Memory B cell (primary cell): Measurements from ENCODE around the gene UBE3D.
"Not testable (repeated sequence)": the region's sequence is repeated elsewhere in the genome, so short reads cannot be mapped to it uniquely, and the experiment has no call there.

Experiments used
- ATAC-seq: fragments of 150-1000 bp; cut with Tn5 transposase; 2 replicates; pipeline ENCODE4 v1.10.0; 2021; ENCODE audit warnings: low read depth, mild to moderate bottlenecking, moderate library complexity
- DNase-seq, 2 donors: peaks; one replicate each; pipeline ENCODE4 v3.0.0; 2022; ENCODE audit warnings: low spot score in 2 of 2
- H3K27ac Mint-ChIP-seq: one replicate; pipeline ENCODE4 v1.8.0; 2022; ENCODE audit warnings: mild to moderate bottlenecking, moderate library complexity, mixed read lengths
- H3K27me3 Mint-ChIP-seq: one replicate; pipeline ENCODE4 v1.8.0; 2022; ENCODE audit warnings: mixed read lengths
- H3K36me3 Mint-ChIP-seq: one replicate; pipeline ENCODE4 v1.8.0; 2022; ENCODE audit warnings: mild to moderate bottlenecking, mixed read lengths
- H3K4me1 Mint-ChIP-seq: one replicate; pipeline ENCODE4 v1.8.0; 2022; ENCODE audit warnings: mixed read lengths
- H3K4me3 Mint-ChIP-seq: one replicate; pipeline ENCODE4 v1.8.0; 2022; ENCODE audit warnings: mild to moderate bottlenecking, moderate library complexity, mixed read lengths
- H3K9me3 Mint-ChIP-seq: one replicate; pipeline ENCODE4 v1.8.0; 2022; ENCODE audit warnings: mixed read lengths

The UBE3D gene

GRCh38 chr6:82874867-82875266 is 190.8 kb downstream of the UBE3D start:
- Mint-ChIP-seq H3K27ac (no peak overlapping the region), H3K36me3 (no peaks in the 10 kb centered on the region), H3K9me3 (no peaks in the 10 kb centered on the region), H3K27me3 (peaks cover 2% of the 10 kb centered on the region), H3K4me3 (no peak overlapping the region), H3K4me1 (no peaks in the 10 kb centered on the region)
- DNase-seq (no peak), ATAC-seq (no peak)

- Mint-ChIP-seq H3K27me3 (peaks cover 2% of the 10 kb centered on the region), H3K4me1 (no peaks in the 10 kb centered on the region), H3K4me3 (no peak overlapping the region), H3K36me3 (no peaks in the 10 kb centered on the region), H3K27ac (no peak overlapping the region), H3K9me3 (no peaks in the 10 kb centered on the region)
- no peak for DNase-seq
- no peak for ATAC-seq
Measured at GRCh38 chr6:82872185-82872584, 193.5 kb downstream of the UBE3D start.

GRCh38 chr6:82870582-82871172 is 195.0 kb downstream of the UBE3D start:
- Mint-ChIP-seq H3K27ac (no peak overlapping the region), H3K9me3 (no peaks in the 10 kb centered on the region)
- no peak for ATAC-seq

GRCh38 chr6:82869493-82869892 is 196.1 kb downstream of the UBE3D start:
- Mint-ChIP-seq H3K9me3 (no peaks in the 10 kb centered on the region), H3K27me3 (peaks cover 2% of the 10 kb centered on the region), H3K27ac (no peak overlapping the region), H3K4me1 (no peaks in the 10 kb centered on the region), H3K36me3 (no peaks in the 10 kb centered on the region), H3K4me3 (no peak overlapping the region)
- ATAC-seq (no peak), DNase-seq (no peak)

More at GRCh38 chr6:82870582-82871172, 195.0 kb downstream of the UBE3D start:
- DNase-seq: no peak
- H3K36me3 Mint-ChIP-seq: no peaks in the 10 kb centered on the region
- H3K4me1 Mint-ChIP-seq: no peaks in the 10 kb centered on the region
- H3K4me3 Mint-ChIP-seq: no peak overlapping the region
- peaks cover 2% of the 10 kb centered on the region for H3K27me3 Mint-ChIP-seq

DNA sequence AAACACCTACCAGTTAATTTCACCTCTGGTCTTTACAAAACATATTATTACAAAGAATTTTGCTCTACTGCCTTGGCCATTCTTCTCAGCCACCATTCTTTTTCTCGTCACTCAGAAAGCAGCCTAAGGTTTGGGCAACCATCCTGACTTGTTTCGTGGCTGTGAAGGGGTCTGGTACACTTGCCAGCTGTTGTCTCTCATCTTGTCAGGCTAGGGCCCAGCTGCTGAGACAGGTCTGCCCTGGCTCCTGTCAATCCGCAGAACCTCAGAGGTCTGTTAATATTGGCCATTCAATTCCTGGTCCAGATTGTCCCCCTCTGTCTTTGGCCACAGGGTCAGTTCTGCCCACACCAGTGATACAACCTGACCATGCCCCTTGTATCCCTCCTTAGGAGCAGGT is 197.7 kb downstream of the UBE3D start:
- no peaks in the 10 kb centered on the region for H3K4me1 Mint-ChIP-seq

DNA sequence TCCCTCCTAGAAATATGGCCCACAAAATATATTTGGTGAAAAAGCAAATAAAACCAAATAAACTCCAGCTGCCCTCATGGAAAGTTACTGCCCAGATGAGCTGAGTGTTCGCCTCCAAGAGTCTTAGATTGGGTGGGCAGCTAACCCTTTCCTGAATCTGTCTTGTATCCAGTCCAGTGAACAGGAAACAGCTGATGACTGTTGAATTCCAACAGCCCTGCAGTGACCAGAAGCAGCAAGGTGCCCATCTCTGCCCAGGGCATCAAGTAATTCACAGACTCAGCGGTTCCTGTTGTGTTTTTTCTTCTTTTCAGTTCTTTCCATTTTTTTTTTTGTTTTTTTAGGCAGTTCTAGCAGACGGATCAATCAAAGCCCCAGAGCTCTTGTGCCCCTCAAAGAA is 199.2 kb downstream of the UBE3D start:
- Mint-ChIP-seq H3K27ac (no peak overlapping the region), H3K4me1 (no peaks in the 10 kb centered on the region), H3K4me3 (no peak overlapping the region)

More for the DNA sequence above, 197.7 kb downstream of the UBE3D start:
- Mint-ChIP-seq H3K36me3 (no peaks in the 10 kb centered on the region), H3K9me3 (peaks cover 4% of the 10 kb centered on the region), H3K4me3 (no peak overlapping the region), H3K27ac (no peak overlapping the region), H3K27me3 (peaks cover 1% of the 10 kb centered on the region)
- DNase-seq (no peak), ATAC-seq (no peak)

DNA sequence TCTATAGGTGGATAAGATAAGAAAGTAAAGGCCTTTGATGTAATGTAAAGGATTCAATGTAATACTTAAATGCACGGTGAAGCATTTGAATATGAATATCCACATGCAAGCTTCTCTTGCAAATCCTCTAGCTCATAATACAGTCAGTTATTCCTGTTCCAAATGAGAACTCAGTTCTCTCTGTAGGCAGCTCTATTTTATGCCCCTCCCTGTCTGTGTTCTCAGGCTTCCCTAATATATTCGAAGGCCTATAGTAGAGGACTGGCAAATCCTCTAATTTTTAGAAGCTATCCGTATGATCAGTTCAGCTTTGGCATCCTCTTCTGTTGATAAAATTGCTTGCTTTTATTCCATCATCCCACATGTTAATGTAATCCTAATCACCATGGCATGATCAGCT is 200.2 kb downstream of the UBE3D start:
- Mint-ChIP-seq H3K4me1 (no peaks in the 10 kb centered on the region), H3K9me3 (peaks cover 4% of the 10 kb centered on the region), H3K36me3 (no peaks in the 10 kb centered on the region), H3K27me3 (no peaks in the 10 kb centered on the region), H3K27ac (no peak overlapping the region), H3K4me3 (no peak overlapping the region)
- DNase-seq (no peak), ATAC-seq (no peak)

More for the DNA sequence above, 199.2 kb downstream of the UBE3D start:
- Mint-ChIP-seq H3K36me3 (no peaks in the 10 kb centered on the region), H3K27me3 (no peaks in the 10 kb centered on the region), H3K9me3 (peaks cover 4% of the 10 kb centered on the region)
- ATAC-seq (no peak), DNase-seq (no peak)

GRCh38 chr6:82863781-82864180 is 201.9 kb downstream of the UBE3D start:
- Mint-ChIP-seq H3K9me3 (peaks cover 4% of the 10 kb centered on the region), H3K4me3 (no peak overlapping the region), H3K27me3 (no peaks in the 10 kb centered on the region), H3K4me1 (no peaks in the 10 kb centered on the region), H3K36me3 (no peaks in the 10 kb centered on the region), H3K27ac (no peak overlapping the region)
- DNase-seq (no peak), ATAC-seq (no peak)

GRCh38 chr6:82862543-82862942 is 203.1 kb downstream of the UBE3D start:
- DNase-seq: no peak
- no peak overlapping the region for H3K27ac Mint-ChIP-seq
- H3K36me3 Mint-ChIP-seq: no peaks in the 10 kb centered on the region
- H3K9me3 Mint-ChIP-seq: peaks cover 4% of the 10 kb centered on the region
- no peaks in the 10 kb centered on the region for H3K27me3 Mint-ChIP-seq
- no peaks in the 10 kb centered on the region for H3K4me1 Mint-ChIP-seq
- ATAC-seq: no peak
- no peak overlapping the region for H3K4me3 Mint-ChIP-seq

- H3K9me3 Mint-ChIP-seq: peaks cover 4% of the 10 kb centered on the region
- no peak overlapping the region for H3K27ac Mint-ChIP-seq
- DNase-seq (no peak), ATAC-seq (no peak)
- no peaks in the 10 kb centered on the region for H3K4me1 Mint-ChIP-seq
- no peaks in the 10 kb centered on the region for H3K36me3 Mint-ChIP-seq
- no peaks in the 10 kb centered on the region for H3K27me3 Mint-ChIP-seq
- H3K4me3 Mint-ChIP-seq: no peak overlapping the region
Measured at GRCh38 chr6:82861121-82861520, 204.5 kb downstream of the UBE3D start.

GRCh38 chr6:82856077-82856476 is 209.6 kb downstream of the UBE3D start:
- not testable (repeated sequence) for H3K27me3 Mint-ChIP-seq, H3K9me3 Mint-ChIP-seq, DNase-seq, H3K4me3 Mint-ChIP-seq, H3K4me1 Mint-ChIP-seq, H3K27ac Mint-ChIP-seq, ATAC-seq, H3K36me3 Mint-ChIP-seq

DNA sequence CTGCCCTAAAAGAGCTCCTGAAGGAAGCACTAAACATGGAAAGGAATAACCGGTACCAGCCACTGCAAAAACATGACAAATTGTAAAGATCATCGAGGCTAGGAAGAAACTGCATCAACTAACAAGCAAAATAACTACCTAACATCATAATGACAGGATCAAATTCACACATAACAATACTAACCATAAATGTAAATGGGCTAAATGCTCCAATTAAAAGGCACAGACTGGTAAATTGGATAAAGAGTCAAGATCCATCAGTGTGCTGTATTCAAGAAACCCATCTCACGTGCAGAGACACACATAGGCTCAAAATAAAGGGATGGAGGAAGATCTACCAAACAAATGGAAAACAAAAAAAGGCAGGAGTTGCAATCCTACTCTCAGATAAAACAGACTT is 212.7 kb downstream of the UBE3D start:
- H3K27me3 Mint-ChIP-seq, H3K4me3 Mint-ChIP-seq, DNase-seq, H3K27ac Mint-ChIP-seq, H3K4me1 Mint-ChIP-seq, H3K36me3 Mint-ChIP-seq, ATAC-seq: not testable (repeated sequence)
- peaks cover 12% of the 10 kb centered on the region for H3K9me3 Mint-ChIP-seq

GRCh38 chr6:82843291-82843885 is 222.3 kb downstream of the UBE3D start:
- Mint-ChIP-seq H3K27me3 (no peaks in the 10 kb centered on the region), H3K4me3 (no peak overlapping the region), H3K36me3 (no peaks in the 10 kb centered on the region), H3K27ac (no peak overlapping the region), H3K4me1 (no peaks in the 10 kb centered on the region), H3K9me3 (no peaks in the 10 kb centered on the region)
- ATAC-seq: no peak
- no peak for DNase-seq

GRCh38 chr6:82842721-82843120 is 222.9 kb downstream of the UBE3D start:
- no peak overlapping the region for H3K27ac Mint-ChIP-seq
- no peaks in the 10 kb centered on the region for H3K36me3 Mint-ChIP-seq
- H3K4me3 Mint-ChIP-seq: no peak overlapping the region
- ATAC-seq (no peak), DNase-seq (no peak)
- H3K27me3 Mint-ChIP-seq: no peaks in the 10 kb centered on the region
- no peaks in the 10 kb centered on the region for H3K9me3 Mint-ChIP-seq
- no peaks in the 10 kb centered on the region for H3K4me1 Mint-ChIP-seq
